Measurements from ENCODE around the gene WDR74.
A peak's percentile ranks its signal among the peaks of the same experiment; 100 is the strongest.
"Not testable (repeated sequence)": the region's sequence is repeated elsewhere in the genome, so short reads cannot be mapped to it uniquely, and the experiment has no call there.

Gene WDR74

DNA sequence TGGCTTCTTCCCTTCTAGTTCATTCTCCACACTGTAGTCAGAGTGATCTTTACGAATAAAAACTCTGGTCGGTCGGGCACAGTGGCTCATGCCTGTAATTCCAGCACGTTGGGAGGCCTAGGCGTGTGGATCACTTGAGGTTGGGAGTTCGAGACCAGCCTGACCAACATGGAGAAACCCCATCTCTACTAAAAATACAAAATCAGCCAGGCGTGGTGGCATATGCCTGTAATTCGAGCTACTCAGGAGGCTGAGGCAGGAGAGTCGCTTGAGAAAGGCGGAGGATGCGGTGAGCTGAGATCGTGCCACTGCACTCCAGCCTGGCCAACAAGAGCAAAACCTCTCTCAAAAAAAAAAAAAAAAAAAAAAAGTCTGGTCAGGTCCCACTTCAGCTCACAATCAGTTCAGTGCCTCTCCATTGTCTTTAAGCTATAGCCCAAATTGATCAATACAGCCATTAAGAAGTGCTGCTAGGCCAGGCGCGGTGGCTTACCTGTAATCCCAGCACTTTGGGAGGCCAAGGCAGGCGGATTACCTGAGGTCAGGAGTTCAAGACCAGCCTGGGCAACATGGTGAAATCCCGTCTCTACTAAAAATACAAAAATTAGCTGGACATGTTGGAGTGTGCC lies 22.3 kb upstream of the WDR74 start:
- DNase-seq; in situ Hi-C loops (cut with HindIII; ENCODE audit: low pct_ligation_motif_present, low pct_unique_long_range_greater_than_20kb, low sequenced_read_pairs): not testable (repeated sequence)

DNA sequence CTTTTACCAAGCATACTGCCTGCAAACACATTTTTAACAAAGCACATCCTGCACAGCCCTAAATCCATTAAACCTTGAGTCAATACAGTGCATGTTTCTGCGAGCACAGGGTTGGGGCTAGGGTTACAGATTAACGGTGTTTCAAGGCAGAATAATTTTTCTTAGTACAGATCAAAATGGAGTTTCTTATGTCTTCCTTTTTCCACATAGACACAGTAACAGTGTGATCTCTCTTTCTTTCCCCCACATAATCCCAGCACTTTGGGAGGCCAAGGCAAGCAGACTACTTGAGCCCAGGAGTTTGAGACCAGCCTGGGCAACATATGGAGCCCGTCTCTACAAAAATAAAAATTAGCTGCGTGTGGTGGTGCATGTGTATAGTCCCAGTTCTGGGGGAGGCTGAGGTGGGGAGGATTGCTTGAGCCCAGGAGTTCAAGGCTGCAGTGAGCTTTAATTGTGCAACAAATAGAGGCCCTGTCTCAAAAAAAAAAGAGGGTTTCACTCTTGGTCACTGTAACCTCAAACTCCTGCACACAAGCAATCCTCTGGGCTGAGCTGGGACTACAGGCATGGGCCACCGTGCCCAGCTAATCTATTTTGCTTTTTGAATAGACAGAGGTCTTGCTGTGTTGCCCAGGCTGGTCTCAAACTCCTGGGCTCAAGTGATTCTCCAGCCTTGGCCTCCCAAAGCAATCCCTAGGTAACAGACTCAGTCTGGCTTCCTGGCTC lies 21.6 kb upstream of the WDR74 start:
- no peak for DNase-seq
- in situ Hi-C loops (cut with HindIII; ENCODE audit: low pct_ligation_motif_present, low pct_unique_long_range_greater_than_20kb, low sequenced_read_pairs) = no loop called here

DNA sequence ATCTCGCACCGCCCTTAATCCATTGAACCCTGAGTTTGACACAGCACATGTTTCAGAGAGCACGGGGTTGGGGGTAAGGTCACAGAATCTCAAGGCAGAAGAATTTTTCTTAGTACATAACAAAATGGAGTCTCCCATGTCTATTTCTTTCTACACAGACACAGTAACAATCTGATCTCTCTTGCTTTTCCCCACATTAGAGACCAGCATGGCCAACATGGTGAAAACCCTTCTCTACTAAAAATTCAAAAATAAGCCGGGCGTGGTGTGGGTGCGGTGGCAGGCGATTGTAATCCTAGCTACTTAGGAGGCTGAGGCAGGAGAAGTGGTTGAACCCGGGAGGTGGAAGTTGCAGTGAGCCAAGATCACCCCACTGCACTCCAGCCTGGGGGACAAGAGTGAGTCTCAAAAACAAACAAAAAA lies 19.9 kb upstream of the WDR74 start:
- DNase-seq; in situ Hi-C loops (cut with HindIII; ENCODE audit: low pct_ligation_motif_present, low pct_unique_long_range_greater_than_20kb, low sequenced_read_pairs): not testable (repeated sequence)

DNA sequence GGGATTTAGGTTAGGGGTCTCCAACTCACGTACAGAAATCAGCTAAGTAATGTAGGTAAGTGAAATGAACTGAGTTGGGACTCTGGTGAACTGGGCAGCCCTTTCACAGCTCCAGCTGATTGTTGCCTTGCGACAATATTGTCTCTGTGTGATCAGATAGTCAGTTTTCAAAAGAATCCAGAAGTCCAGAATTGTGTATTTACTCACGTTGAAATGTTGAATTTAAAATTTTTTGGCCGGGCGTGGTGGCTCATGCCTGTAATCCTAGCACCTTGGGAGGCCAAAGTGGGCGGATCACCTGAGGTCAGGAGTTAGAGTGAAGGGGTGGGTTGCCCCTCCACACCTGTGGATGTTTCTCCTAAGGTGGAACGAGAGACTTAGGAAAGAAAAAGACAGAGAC lies 18.8 kb upstream of the WDR74 start:
- no peak for DNase-seq

DNA sequence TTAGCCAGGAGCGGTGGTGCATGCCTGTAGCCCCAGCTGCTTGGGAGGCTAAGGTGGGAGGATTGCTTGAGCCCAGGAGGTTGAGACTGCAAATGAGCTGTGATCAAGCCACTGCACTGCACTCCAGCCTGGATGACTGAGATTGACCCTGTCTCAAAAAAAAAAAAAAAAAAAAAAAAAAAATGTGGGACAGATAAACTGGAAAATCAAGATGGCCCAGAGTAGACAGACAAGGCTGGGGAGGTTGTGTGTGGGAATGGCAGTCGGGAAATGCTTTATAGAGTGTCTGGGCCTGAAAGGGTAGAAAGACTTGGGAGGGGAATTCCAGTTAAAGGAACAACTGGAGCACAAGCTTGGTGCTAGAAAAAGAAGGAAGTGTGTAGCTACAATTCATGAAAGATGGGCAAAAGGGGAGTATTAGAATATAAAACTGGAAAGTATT lies 18.2 kb upstream of the WDR74 start:
- in situ Hi-C loops (cut with HindIII; ENCODE audit: low pct_ligation_motif_present, low pct_unique_long_range_greater_than_20kb, low sequenced_read_pairs) = no loop called here
- no peak for DNase-seq

More for the DNA sequence above, 18.8 kb upstream of the WDR74 start:
- in situ Hi-C loops (cut with HindIII; ENCODE audit: low pct_ligation_motif_present, low pct_unique_long_range_greater_than_20kb, low sequenced_read_pairs) = no loop called here

DNA sequence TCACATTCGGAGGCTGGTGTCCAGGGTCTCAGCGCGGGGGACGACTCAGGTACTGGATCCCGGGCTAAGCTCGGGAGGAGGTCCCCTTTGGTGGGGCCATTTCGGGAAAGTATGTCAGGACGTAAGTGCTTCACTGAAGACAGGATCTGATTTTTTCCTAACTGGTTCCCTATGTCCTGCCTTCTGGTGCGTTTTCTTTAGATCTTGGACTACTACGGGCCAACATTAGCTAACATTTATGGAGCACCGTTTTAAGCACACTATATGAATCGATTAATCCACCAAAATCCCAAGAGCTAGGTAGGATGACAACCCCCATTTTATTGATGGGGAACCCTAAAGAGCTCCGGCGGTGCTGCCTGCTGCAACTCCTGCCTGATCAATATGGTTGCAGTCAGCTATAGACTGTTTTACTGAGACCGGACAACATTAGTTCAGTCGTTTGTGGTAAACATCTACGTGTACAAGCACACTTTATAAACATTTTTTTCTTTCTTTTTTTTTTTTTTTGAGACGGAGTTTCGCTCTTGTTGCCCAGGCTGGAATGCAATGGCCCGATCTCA lies 17.0 kb upstream of the WDR74 start:
- in situ Hi-C loops (cut with HindIII; ENCODE audit: low pct_ligation_motif_present, low pct_unique_long_range_greater_than_20kb, low sequenced_read_pairs) = no loop called here
- DNase-seq = no peak

DNA sequence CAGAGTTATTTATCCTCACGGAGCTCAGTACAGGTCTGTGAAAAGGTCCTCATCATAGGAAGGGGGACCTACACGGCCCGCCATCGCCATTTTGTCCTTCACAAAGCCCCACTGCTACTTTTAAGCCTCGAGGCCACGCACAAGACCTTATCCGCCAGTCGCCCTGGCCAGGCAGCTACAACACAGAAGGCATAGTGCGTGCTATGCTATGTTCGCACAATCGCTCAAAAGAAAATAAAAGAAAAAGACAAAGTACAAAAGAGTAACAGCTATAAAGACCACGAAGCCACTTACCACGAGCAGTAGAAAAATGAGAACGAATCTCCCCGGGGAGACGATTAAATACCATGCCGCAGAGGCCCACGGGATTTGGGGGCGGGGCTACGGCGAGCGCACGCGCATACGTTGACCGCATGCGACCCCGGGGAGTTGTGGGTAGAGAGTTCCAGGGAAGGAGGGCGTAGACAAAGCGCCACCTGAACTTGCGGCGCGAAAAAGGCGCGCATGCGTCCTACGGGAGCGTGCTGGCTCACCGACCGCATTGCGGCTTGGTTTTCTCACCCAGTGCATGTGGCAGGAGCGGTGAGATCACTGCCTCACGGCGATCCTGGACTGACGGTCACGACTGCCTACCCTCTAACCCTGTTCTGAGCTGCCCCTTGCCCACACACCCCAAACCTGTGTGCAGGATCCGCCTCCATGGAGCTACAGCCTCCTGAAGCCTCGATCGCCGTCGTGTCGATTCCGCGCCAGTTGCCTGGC lies 16.4 kb upstream of the WDR74 start:
- in situ Hi-C loops (cut with HindIII; ENCODE audit: low pct_ligation_motif_present, low pct_unique_long_range_greater_than_20kb, low sequenced_read_pairs) = no loop called here
- peak; percentile 96 for DNase-seq

DNA sequence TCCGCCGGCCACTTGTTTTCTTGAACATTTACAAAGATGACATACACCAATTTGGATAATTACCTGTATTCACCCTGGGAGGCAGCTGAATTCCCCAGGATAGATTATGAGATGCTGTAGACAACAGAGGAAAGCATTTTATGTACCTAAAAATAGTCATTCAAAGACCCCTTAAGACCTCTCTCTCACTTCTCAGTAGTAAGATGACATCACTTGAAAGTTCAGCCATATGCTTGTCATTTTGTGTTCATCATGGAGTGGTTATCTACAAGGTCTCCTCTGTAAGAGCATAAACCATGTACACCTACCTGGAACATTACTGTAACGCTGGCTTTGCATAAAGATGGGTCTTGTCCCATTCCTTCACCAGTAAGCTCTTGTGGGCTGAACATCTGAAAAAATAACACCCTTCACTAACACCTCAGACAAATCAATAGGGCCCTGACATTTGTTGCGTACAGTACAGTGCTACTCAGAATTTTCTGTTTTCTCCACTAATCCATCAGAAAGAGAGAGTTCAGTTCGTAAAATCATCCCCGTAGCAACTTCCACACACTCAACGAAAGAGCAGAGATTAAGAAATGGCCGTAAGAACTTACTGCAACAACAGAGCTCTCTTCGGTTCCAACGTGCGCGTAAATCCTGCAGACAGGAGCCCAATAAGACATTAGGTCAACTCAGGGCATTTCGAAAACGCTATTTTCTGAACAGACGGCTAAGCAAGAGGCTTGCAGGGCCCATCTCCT lies 15.6 kb upstream of the WDR74 start:
- no peak for DNase-seq
- in situ Hi-C loops (cut with HindIII; ENCODE audit: low pct_ligation_motif_present, low pct_unique_long_range_greater_than_20kb, low sequenced_read_pairs) = no loop called here

DNA sequence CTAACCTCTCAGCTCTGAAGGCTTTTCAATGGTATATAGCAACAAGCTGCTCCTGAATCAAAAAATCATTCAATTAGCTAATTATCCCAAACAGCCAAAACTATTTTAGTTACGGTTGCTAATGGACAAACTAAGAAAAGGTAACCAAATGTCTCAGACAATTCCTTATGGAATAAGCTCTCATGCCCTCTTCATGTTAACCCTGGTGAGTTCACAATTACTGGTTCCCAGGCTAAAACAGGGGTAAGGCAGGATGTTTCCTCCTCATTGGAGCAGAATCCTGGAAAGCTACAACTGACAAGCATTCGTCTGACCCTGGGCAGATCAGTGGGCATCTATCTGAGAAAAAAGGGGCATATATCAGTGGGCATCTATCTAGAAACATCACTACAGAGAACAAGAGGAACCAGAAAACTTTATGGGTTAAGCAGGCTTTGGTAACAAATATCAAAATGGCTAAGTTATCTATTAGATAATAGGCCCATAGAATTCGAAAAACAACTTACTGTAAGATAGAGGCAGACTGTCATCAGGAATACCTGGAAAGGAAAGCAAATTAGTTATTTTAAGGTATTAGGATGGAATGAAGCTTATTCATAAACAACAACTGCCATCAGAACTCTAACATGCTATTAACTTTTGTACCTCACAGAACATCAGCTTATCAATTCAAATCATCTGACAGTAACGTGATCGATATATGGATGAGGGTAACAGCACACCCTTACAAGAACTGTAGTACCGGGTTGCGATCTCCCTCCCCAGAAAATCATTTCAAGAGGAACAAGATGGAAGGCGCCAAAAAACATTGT lies 14.8 kb upstream of the WDR74 start:
- in situ Hi-C loops (cut with HindIII; ENCODE audit: low pct_ligation_motif_present, low pct_unique_long_range_greater_than_20kb, low sequenced_read_pairs) = no loop called here
- no peak for DNase-seq

DNA sequence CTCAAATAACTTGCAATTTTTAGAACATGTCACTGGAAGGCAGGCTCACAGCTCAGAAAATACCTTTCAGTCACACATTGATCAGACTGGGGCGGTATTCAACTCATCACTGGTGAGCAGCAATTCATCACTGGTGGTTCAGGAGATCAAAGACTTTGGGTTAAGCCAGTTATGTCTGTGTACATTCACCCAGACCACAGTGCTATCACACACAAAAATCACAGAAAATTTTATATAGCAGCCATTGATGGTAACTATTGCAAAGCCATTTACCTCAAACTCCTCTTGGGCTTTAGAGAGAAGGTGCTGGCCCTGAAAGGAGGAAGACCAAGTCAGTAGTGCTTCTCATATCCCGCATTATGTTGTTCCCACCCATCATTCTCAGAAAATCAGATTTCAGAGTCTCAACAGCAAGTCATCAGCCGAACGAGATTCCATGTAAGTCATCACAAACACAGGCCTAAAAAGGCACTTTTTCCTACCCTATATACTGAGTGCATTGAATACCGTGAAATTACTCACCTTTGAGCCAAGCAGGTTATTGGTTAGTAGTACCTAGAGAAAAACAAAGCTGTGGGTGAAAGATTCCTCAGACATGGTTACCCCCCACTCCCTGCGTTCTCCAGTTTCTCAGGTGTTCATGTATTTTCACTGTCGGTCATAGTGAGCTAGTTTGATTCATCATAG lies 14.0 kb upstream of the WDR74 start:
- in situ Hi-C loops (cut with HindIII; ENCODE audit: low pct_ligation_motif_present, low pct_unique_long_range_greater_than_20kb, low sequenced_read_pairs) = no loop called here
- DNase-seq = no peak

DNA sequence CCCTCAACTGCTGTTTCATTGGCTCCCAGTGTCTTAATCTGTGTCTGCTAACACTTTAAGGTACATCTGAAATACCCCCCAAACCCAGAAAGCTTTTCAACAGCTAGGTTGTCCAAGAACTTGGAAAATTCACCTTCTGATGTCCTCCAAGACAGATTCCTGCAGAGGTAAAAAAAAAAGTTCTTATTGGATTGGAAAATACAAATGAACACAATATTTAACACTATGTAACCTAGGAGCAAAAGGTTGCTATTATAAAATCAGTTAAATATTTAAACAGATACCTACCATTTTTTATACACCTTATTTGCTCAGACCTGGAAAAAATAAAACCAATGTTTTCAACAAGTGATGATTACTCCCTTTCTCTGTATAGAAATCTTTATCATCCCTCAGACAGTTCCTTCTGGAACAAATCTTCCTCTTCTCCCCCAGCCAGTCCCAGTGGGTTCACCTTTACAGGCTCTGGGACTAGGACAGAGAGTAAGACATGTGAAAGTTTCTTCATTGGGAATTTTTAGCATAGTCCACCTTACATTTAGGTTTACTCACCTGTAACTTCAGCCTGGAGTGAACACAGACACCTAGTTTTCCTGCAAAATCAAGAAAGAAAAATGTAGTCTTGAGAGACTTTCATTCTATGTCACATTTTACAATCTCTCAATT lies 13.3 kb upstream of the WDR74 start:
- no peak for DNase-seq
- in situ Hi-C loops (cut with HindIII; ENCODE audit: low pct_ligation_motif_present, low pct_unique_long_range_greater_than_20kb, low sequenced_read_pairs) = no loop called here

DNA sequence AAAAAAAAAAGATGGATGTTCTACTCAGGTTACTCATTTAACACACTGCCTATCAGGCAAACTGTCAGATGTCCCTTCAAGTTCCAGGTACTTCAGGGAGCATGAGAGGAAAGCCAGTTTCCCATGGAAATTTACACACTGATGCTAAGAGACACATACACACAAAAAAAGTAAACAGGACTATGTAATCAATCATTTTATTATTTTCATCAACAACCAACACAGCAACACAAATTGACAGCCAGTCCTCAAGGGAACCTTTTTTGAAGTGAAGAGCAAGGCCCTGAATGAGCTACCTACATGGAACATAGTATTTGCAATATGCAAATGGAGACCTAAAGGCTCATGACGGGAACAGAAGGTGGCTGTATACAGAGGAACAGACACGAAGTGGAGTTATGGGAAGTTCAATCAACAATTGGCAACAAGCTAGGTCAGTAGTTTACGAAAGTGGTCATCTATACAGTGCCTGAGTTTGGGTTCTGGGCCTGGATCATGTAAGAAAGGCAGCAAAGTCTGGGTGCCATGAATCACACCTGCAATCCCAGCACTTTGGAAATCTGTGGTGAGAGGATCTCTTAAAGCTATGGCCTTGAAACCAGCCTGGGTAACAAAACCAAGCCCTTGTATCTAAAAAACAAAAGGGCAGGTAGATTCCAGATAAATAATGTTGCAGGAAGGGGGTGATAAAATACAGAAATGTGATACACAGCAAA lies 12.6 kb upstream of the WDR74 start:
- DNase-seq = no peak

DNA sequence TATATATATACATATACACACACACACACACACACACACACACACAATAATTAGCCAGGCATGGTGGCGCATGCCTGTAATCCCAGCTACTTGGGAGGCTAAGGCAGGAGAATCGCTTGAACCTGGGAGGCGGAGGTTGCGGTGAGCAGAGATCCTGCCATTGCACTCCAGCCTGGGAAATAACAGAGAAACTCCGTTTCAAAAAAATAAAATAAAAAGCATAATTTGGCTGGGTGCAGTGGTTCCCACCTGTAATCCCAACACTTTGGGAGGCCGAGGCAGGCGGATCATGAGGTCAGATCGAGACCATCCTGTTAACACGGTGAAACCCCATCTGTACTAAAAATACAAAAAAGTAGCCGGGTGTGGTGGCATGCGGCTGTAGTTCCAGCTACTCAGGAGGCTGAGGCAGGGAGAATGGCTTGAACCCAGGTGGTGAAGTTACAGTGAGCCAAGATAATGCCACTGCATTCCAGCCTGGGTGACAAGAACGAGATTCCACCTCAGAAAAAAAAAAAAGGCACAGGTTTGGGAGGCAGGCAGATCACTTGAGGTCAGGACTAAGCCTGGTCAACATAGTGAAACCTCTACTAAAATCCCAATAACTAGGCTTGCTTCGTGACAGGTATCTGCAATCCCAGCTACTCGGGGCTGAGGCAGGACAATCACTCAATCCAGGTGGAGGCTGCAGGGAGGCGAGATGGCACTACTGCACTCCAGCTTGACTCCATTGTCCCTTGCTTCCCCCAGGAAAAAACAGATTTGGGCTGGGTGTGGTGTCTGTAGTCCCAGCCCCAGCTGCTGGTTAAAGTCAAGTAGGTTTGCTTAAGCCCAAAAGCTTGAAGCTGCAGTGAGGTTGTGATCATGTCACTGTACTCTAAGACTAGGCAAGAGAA lies 11.8 kb upstream of the WDR74 start:
- in situ Hi-C loops (cut with HindIII; ENCODE audit: low pct_ligation_motif_present, low pct_unique_long_range_greater_than_20kb, low sequenced_read_pairs) = no loop called here
- peak; percentile 27 for DNase-seq

More for the DNA sequence above, 12.6 kb upstream of the WDR74 start:
- in situ Hi-C loops (cut with HindIII; ENCODE audit: low pct_ligation_motif_present, low pct_unique_long_range_greater_than_20kb, low sequenced_read_pairs) = no loop called here

DNA sequence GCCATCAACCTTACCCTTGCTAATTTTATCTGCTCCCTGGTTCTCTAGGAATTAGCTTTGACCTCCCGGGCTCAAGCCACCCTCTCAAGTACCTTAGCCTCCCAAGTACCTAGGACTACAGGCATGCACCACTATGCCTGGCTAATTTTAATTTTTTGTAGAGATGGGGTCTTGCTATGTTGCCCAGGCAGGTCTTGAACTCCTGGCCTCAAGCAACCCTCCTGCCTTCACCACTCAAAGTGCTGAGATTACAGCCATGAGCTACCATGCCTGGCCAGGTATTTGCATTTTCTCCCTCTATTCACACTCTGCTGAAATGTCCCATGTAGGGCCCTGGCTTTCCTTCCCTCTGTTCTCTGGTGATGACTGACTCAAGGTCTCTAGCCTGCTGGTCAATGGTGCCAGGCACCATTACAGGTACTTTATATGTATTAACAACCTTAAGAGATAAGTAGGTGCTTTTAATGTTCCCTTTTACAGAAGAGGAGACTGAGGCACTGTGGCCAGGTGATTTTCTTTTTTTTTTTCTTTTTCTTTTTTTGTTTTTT lies 8.5 kb upstream of the WDR74 start:
- no peak for DNase-seq
- in situ Hi-C loops (cut with HindIII; ENCODE audit: low pct_ligation_motif_present, low pct_unique_long_range_greater_than_20kb, low sequenced_read_pairs) = no loop called here

DNA sequence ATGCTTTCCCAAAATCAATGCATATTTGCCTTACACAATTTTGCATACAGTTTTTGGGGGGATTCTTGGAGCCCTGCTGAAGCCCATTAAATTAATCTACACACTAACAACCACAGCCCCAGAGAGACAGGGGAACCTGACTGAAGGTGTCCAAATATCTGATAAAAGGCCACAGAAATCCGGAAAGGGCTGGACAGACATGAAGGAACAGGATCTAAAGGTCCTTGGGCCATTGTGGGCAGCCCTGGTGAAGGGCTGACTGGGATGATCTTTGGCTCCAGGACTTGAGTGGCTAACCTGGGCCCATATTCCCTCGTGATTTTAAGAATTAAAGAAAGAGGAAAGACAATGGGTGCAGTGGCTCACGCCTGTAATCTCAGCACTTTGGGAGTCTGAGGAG lies 6.8 kb upstream of the WDR74 start:
- no peak for DNase-seq
- in situ Hi-C loops (cut with HindIII; ENCODE audit: low pct_ligation_motif_present, low pct_unique_long_range_greater_than_20kb, low sequenced_read_pairs) = no loop called here

All from ACHN (cell line).